ENCODE data around the gene C16orf78. TPM values are rescaled to one million over a fixed set of nuclear protein-coding genes. Genes with fewer than 3 reads are reported as not detected.

C16orf78 gene
- not detected in 2 replicates for total RNA-seq

GRCh38 chr16:49373504-49373903 is at the start of gene C16orf78:
Gene C16orf78, plus strand, starts transcription at chr16:49373804. Its CDS starts 136 bp downstream, at chr16:49373940.
- DNase-seq (ENCODE audit: low read depth in 2 of 2) = no peak

- DNase-seq (ENCODE audit: low read depth in 2 of 2) = no peak
Measured at GRCh38 chr16:49324703-49325102, 48.9 kb upstream of the C16orf78 start.

DNA sequence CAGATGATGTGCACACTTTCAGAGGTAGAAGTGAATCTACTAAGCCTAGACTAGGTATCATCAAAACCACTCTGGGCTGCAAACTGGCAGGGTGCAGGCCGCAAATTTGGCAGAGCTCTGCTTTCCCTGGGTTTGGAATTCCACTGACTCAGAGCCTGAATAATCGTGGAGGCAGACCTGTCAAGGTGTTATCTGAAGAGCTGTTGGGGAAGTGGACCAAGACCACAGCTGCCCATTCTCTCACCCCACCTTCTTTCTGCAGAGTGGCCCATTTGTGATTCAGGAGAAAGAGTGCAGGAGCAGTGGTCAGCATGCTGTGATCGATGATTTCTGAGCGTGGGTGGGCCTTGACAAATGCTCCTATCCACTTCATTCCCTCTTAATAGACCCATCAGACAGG is 46.1 kb upstream of the C16orf78 start:
- no peak for DNase-seq (ENCODE audit: low read depth in 2 of 2)

DNA sequence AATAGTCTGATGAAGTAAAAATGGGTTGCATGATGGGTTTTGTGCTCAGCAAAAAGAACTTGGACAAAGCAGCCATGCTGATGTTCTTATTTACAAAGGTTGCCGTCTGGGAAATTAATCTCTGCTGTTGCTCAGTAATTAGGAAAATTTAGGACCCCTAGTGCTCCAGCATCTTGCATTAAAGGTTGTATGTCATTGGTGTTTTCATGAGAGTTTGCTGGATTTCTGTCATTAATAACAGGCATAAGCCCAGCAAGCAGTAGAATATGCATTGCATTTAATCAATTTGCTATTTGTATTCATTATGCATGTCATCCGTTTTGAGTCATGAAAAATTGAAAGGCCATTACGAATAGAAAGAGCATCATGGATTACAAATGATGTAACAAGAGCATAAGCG is 45.3 kb upstream of the C16orf78 start:
- DNase-seq (ENCODE audit: low read depth in 2 of 2) = no peak

GRCh38 chr16:49330562-49331201 is 42.9 kb upstream of the C16orf78 start:
- DNase-seq (ENCODE audit: low read depth in 2 of 2) = no peak

- DNase-seq (ENCODE audit: low read depth in 2 of 2) = no peak
Measured at GRCh38 chr16:49332589-49333258, 40.9 kb upstream of the C16orf78 start.

DNA sequence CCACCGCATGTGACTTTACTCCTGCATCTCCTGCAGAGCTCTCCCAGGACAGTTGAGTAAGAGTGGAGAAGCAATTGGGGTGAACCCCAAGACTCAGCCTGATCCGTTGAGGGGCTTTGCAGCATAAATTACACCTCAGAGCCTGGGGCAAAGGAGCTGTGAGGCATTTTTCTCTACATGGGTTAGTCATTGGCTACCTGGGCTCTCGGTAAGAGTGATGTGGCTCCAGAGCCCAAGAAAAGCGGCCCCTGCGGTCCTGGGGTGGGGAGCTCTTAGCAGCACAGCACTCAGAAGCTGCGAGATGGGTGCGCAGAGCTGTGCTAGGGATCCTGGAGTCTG is 40.4 kb upstream of the C16orf78 start:
- no peak for DNase-seq (ENCODE audit: low read depth in 2 of 2)

DNA sequence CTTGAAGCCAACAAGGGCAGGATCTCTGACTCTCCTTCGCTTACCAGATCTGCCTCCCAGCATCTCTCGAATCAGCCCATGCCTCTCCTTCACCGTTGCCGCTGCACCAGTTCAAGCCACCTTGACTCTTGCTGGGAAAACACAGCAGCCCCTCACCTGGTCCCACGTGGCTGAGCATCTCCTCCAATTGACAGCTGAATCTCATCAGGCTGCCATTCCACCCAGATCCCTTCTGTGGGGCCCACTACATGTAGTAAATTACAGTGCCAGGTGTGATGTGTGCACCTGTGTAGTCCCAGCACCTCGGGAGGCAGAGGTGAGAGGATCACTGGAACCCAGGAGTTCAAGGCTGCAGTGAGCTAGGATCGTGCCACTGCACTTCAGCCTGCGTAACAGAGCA is 37.8 kb upstream of the C16orf78 start:
- DNase-seq (ENCODE audit: low read depth in 2 of 2) = no peak

DNA sequence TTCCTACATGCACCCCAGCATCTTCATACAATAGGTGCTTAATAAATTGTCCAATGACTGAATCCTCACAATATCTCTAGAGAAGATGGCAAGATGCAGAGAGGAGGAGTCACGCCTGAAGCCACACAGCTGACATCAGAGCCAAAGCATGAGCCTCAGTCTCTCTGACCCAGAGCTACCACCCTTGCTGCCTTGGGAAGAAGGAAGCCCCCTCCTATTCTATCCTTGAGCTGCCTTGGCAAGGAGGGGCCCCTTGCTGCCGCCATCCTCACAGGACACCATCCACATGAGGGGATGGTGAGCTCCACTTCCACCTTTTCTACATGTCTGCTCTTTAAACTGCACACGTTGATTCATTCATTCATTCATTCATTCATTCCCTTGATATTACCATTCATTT is 37.0 kb upstream of the C16orf78 start:
- DNase-seq (ENCODE audit: low read depth in 2 of 2) = no peak

DNA sequence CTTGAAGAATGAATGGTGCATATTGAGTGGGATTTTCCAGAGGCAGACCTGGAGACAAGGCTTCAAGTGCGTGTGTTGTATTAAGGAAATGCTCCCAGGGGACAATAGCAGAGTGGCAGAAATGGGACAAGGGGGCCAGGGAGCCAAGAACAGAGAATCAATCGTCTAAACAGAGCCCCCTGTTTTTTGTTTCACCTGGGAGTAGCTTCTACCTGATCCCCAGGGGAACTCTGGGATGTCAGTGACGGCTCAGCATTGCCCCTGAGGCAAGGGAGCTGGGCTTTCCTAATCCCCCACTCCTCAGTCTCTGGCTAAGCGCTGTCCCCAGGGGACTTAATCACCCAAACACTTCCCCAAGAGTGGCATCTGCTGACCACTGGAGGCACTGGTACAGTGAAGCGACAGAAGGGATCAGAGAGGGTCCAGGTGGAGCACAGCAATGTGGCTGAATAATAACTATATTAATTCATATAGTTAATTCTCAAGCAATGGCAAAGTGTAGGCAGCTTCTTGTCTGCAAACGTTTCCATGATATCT is 35.7 kb upstream of the C16orf78 start:
- no peak for DNase-seq (ENCODE audit: low read depth in 2 of 2)

- DNase-seq (ENCODE audit: low read depth in 2 of 2) = no peak
Measured at GRCh38 chr16:49338611-49339265, 34.9 kb upstream of the C16orf78 start.

- DNase-seq (ENCODE audit: low read depth in 2 of 2) = no peak
Measured at GRCh38 chr16:49340466-49340865, 33.1 kb upstream of the C16orf78 start.

DNA sequence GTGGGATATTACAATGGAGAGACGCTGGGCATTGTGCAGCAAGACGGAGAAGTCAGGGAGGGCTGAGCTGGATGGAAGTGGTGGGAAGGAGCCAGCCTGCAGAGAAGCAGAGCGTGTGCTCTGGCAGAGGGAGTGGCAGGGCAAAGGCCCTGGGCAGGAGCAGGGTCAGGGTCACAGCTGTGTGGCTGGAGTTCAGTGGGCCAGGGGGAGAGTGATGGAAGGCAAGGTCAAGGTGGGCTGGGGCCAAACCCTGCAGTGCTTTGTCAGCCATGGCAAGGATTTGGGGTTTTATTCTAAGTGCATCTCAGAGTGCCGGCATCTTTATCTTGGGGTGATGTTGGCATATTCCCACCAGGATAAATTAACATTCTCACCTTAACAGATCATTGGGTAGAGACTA is 31.9 kb upstream of the C16orf78 start:
- DNase-seq (ENCODE audit: low read depth in 2 of 2) = no peak

GRCh38 chr16:49342336-49343265 is 31.0 kb upstream of the C16orf78 start:
- no peak for DNase-seq (ENCODE audit: low read depth in 2 of 2)

DNA sequence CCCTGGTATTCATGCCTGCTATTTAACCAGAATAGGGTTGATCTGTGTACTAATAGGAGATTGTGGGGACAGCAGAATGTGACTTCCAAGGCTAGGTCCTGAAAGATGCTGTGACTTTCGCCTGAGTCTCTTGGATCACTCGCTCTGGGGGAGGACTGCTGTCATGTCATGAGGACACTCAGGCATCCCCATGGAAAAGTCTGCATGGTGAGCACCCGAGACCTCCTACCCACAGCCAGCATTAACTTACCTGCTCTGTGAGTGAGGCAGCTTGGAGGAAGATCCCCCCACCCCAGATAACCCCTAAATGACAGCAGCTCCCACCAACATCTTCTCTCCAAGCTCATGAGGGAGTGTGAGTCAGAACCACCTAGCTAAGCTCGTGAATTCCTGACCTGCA is 30.3 kb upstream of the C16orf78 start:
- no peak for DNase-seq (ENCODE audit: low read depth in 2 of 2)

- no peak for DNase-seq (ENCODE audit: low read depth in 2 of 2)
Measured at GRCh38 chr16:49344401-49344800, 29.2 kb upstream of the C16orf78 start.

DNA sequence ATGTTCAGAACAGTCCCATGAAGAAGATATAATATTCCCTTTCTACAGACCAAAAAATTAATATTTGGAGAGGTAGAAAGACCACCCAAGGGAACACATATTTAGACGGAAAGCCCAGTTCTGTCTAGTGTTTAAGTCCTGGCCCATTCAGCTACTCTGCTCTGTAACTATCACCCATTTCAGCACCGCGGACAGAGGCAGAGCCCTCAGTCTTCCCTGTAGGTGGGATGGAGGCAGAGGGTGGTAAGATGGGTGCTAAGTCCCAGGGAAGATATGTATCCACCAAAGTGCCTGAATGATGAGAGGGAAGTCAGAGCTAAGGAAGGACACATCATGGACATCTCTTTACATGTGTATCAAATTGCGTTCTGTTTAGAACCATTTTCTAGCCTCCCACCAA is 27.8 kb upstream of the C16orf78 start:
- no peak for DNase-seq (ENCODE audit: low read depth in 2 of 2)

DNA sequence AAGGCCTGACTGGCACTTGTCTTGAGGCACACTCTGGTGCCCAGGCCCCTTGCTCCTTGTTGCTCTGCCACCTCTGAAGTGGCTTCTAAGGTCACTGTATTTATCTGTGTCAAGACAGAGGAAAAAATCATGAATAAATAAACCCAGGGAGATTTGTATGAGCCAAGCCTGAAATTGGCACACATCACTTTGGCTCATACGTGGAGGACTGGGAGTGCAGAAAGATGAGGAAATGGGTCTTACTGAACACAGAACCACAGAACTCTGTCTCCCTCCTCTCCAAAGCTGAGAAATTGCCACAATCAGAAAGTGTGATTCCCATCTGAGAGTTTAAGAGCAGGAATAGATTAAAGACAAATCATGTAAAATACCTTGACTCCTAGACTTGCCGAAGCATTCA is 27.1 kb upstream of the C16orf78 start:
- no peak for DNase-seq (ENCODE audit: low read depth in 2 of 2)

DNA sequence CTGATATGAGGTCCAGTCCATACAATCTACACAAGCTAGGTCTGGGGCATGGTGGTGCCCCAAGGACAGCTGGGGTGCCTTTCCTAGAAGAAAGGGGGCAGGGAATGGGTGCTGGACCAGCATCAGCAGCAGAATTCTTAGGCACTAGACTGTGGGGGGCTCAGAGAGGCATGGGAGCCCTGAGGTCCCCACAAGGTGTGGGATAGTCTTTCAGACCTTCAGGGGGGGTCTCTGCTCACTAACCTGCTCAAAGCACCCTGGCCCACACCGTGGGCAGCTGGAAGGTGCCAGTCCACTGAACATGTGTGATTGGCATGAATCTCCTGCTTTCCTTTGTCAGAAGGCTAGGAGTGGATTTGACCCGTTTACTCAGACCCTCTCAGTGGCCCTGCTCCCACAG is 26.1 kb upstream of the C16orf78 start:
- no peak for DNase-seq (ENCODE audit: low read depth in 2 of 2)

- DNase-seq (ENCODE audit: low read depth in 2 of 2) = no peak
Measured at GRCh38 chr16:49348408-49349176, 25.0 kb upstream of the C16orf78 start.
